ENCODE results near the gene SPATA31A5. TPM values are rescaled to one million over a fixed set of nuclear protein-coding genes. Genes with fewer than 3 reads are reported as not detected.
"Not testable (repeated sequence)": the region's sequence is repeated elsewhere in the genome, so short reads cannot be mapped to it uniquely, and the experiment has no call there.

SPATA31A5 gene
- total RNA-seq = not detected

DNA sequence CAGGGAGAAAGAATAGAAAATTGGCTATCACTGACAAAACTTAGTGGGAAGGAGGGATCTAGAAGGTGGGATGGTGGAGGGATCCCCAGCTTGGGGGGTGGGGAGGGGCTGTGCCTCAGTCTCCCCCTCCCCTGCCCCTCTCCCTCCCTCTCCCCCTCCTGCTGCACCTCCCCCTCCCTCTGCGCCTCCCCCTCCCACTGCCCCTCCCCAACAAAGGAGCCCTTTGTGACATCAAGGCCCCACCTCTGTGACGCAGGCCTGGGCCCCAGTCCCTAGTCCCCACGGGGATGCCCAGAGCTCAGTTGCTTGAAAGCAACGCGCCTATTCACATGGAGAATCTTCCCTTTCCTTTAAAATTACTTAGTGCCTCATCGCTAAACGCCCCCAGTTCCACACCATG is at the start of gene SPATA31A5:
SPATA31A5 (plus strand) TSS at position 301 of the 400 bp plus-strand sequence; CDS start at position 330, 29 bp downstream.
- H3K27me3 Mint-ChIP-seq; H3K4me1 Mint-ChIP-seq; H3K9me3 Mint-ChIP-seq; H3K27ac Mint-ChIP-seq; DNase-seq; CTCF ChIA-PET; H3K36me3 Mint-ChIP-seq (ENCODE audit: low read depth); H3K4me3 Mint-ChIP-seq; POLR2A ChIA-PET: not testable (repeated sequence)

DNA sequence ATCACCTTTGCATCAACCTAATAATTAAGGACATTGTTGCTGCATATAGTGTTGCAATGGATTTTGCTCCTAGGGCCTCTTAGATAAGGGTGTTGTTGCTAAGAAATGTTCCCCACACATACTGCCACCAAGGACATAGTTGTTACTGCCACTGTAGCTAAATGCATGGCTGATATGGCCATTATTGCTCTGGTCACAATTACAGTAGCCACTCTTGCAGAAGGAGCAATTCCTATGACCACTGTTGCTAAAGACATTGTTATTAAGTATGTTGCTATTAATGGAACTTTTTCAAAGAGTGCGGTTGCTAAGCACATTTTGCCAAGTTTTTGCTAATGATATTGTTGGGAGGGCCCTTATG is 48.8 kb downstream of the SPATA31A5 start:
- CTCF ChIA-PET; H3K4me3 Mint-ChIP-seq; DNase-seq; H3K4me1 Mint-ChIP-seq; H3K36me3 Mint-ChIP-seq (ENCODE audit: low read depth); POLR2A ChIA-PET; H3K9me3 Mint-ChIP-seq; H3K27me3 Mint-ChIP-seq; H3K27ac Mint-ChIP-seq: not testable (repeated sequence)

DNA sequence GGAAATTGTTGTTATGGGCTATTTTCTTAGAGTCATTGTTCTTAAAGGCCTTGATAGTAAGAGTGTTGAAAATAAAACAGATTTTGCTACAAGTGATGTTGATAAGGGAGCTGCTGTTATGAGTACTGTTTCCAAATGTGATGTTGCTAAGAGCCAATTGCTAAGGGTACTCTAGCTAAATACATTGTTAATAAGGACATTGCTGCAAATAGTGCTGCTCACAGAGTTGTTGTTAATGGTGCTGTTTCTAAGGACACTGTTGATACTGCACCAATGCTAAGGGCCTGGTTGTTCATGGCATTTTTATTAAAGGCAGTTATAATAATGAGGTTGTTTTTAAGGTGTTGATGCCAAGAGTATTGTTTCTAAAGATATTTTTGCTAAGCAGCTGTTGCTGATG is 52.2 kb downstream of the SPATA31A5 start:
- H3K36me3 Mint-ChIP-seq (ENCODE audit: low read depth); H3K9me3 Mint-ChIP-seq; H3K27ac Mint-ChIP-seq; H3K27me3 Mint-ChIP-seq; H3K4me1 Mint-ChIP-seq; CTCF ChIA-PET; DNase-seq; POLR2A ChIA-PET; H3K4me3 Mint-ChIP-seq: not testable (repeated sequence)

Data from activated CD4-positive, alpha-beta memory T cell treated with anti-CD3 and anti-CD28 coated beads, Interleukin-2, amount 10 ng/mL, durations not matched to agents 7 days and 5 days (primary cell).